ENCODE data around the gene ZNF18. TPM values are rescaled to one million over a fixed set of nuclear protein-coding genes. Genes with fewer than 3 reads are reported as not detected.
"Not testable (repeated sequence)": the region's sequence is repeated elsewhere in the genome, so short reads cannot be mapped to it uniquely, and the experiment has no call there.

Gene ZNF18
- total RNA-seq, 1 experiment from 2014 or later: 19.1 TPM

DNA sequence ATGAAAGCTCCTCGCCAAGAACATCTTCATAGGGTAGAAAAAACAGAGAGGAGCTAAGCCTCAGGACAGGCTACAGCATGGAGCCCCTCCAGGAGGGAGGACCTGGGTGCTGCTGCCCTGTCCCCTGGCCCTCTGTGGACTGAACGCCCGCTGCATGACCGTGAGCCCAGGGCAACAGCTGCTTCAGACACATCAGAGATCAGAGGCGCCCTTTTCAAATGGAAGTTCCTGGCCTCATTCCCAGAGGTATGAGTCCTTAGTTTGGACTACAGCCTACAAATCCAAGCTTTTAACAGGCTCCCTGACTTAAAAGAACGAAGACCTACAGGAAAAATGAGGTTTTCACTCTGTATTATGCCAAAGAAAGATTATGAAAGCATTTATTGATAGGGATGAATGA lies 48.5 kb downstream of the ZNF18 start:
- H3K27me3 ChIP-seq: no peaks in the 10 kb centered on the region
- no peak overlapping the region for H3K4me3 ChIP-seq
- DNase-seq: peak; percentile 84
- peaks cover 8% of the 10 kb centered on the region for H3K9me3 ChIP-seq
- H3K36me3 ChIP-seq: no peaks in the 10 kb centered on the region

DNA sequence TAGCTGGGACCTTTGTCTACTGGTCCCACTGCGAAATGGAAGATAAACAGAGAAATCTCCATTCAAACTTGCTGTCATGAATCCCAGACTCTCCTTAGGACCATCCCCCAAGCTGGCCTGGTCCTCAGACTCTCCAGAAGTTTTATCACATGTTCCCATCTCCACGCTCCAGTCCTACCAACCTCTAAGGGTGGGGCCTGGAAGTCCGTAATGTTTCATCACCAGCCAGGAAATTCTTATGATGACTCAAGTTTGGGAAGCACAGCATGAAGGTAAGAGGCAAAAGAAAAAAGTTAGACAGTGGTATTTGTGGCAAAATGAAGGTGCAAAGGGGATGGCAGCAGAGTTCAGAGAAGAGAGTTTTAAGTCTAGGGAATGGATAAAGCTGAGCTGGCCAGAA lies 52.7 kb downstream of the ZNF18 start:
- no peaks in the 10 kb centered on the region for H3K27me3 ChIP-seq
- H3K4me3 ChIP-seq: no peak overlapping the region
- no peaks in the 10 kb centered on the region for H3K9me3 ChIP-seq
- no peaks in the 10 kb centered on the region for H3K36me3 ChIP-seq
- no peak for DNase-seq

DNA sequence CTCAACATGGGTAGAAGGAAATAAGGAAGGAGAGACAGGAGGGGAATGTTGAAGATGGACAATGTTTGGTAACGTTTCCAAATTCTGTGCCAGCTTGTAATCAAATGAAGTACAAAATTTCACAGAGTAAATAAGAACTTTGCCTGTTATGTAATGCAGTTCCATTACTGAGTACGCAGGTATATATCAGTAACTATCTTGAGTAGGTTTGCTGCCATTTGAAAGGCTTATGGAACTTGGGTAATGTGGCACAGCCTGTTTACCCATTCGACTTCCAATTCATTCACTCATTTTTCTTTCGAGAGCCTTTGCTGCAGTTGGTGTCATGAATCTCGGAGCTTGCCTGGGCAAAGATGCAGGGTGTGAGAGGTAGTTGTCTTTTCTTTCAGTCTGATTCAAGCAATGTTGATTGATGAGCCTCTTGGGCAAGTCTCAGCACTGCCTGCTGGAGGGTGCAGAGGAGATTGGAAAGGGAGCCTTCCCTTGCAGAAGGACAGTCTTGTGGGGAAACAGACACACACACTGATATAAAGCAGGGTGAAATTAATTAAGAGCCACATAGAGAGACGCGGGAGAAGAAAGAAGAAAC lies 53.4 kb downstream of the ZNF18 start:
- H3K27me3 ChIP-seq: no peaks in the 10 kb centered on the region
- no peak for DNase-seq
- no peaks in the 10 kb centered on the region for H3K36me3 ChIP-seq
- no peak overlapping the region for H3K4me3 ChIP-seq
- no peaks in the 10 kb centered on the region for H3K9me3 ChIP-seq

DNA sequence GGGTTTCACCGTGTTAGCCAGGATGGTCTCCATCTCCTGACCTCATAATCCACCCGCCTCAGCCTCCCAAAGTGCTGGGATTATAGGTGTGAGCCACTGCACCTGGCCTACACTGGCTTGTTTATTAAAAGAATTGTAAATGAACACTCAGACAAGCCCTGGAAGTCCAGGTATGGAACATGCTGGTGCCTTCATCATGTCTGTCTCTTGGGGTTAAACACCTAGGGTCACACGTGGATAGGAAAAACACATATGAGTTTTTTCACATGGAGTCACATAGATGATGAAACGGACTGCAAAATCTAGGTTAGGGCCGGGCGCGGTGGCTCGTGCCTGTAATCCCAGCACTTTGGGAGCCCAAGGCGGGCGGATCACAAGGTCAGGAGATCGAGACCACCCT lies 54.2 kb downstream of the ZNF18 start:
- not testable (repeated sequence) for H3K27me3 ChIP-seq, H3K4me3 ChIP-seq, H3K36me3 ChIP-seq, DNase-seq, H3K9me3 ChIP-seq

DNA sequence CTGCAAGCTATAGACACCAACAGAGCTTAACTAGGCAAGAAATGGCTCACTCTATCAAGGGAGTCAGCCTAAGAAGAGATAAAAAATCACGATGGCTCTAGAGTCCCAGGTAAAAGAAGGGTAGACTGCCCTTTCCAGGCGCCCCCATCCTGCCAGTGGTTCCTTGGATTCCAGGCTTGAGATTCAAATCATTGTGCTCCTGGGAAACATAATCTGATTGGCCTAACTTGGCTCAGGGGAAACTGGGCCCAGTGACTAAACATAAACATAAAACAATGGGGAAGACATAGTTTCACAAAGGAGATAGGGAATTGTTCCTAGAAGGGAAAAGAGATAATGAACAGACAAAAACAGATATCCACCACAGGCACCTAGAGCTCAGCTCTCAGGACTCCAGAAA lies 56.4 kb downstream of the ZNF18 start:
- Histone ChIP-seq H3K27me3 (0 out of 2 replicates have a peak, but pooled peaks cover 3% of the 10 kb centered on the region), H3K9me3 (no peaks in the 10 kb centered on the region), H3K36me3 (no peaks in the 10 kb centered on the region), H3K4me3 (no peak overlapping the region)
- DNase-seq: no peak

DNA sequence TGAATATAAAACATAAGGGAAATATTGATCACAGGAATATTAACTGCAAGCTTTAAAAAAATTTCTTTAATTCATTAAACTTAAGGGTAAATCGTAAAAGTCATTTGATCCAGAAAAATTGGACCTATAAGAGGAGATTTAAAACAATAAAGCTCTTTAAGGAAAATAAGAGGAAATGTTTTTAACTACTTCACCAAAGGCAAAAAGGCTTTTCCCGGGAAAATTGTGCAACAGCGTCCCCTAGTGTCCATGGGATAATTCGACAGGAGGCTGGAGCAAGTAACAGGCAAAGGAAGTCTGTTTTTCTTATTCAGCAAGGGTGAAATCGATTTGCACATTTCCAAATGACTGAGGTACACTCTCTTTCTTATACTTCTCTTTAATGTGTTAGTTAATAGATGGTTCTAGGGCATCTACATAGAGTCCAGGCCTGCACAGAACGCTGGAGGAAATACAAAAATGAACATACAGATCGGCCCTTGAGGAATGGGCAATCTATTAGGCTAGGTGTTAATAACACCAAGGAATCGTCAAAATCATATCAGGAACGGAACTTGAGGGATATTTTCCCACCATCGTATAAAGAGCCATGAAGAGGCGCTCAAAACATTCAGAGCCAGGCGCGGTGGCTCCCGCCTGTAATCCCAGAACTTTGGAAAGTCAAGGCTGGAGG lies 61.4 kb downstream of the ZNF18 start:
- no peaks in the 10 kb centered on the region for H3K36me3 ChIP-seq
- DNase-seq: peak; percentile 33

DNA sequence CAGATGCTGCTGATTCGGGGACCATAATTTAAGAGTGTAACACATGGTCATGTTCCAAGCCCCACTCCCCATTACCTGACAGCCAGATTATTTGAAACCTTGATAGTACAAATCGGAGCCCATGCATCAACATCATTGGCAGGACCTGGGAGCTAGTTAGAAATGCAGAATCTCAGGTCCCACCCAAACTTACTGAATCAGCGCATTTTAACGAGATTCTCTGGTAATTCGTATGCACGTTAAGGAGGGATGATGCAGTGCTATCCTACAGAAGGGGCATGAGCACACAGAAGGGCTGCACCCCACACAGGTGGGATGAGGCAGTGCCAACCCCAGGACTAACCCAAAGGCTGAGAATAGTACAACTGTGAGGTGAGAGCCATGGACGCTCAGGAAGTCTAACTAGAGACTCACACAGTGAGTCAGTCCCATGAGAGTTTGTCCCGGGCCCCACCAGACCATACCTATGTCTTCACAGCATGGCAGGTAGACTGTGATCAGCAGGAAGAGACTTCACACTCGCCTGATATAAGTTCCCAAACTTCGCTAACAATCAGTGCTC lies 64.9 kb downstream of the ZNF18 start:
- Histone ChIP-seq H3K36me3 (no peaks in the 10 kb centered on the region), H3K4me3 (no peak overlapping the region), H3K9me3 (no peaks in the 10 kb centered on the region), H3K27me3 (peaks cover 6% of the 10 kb centered on the region; the same call in 1 of the 2 replicates)
- DNase-seq: no peak

More for the DNA sequence above, 61.4 kb downstream of the ZNF18 start:
- Histone ChIP-seq H3K27me3 (0 out of 2 replicates have a peak, but pooled peaks cover 3% of the 10 kb centered on the region), H3K9me3 (no peaks in the 10 kb centered on the region), H3K4me3 (no peak overlapping the region)

DNA sequence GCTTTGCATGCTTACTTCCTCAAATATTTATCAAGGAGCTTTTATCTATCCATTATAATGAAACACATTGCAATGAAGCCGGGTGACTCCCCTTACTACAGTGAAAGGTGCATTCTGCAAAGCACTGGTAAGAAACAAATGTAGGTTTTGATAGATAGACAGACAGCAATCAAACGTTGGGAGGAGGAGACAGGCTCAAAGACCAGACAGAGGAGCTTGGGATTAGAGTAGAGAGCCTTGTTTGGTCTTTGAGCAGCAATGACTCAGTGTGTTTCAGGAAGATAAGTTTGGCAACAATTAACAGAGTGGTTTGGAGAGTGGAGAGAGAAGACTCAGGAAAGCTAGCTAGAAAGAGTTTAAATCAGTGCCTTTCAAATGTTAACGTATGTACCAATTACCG lies 68.8 kb downstream of the ZNF18 start:
- no peaks in the 10 kb centered on the region for H3K9me3 ChIP-seq
- H3K27me3 ChIP-seq: peaks cover 4% of the 10 kb centered on the region; the same call in 1 of the 2 replicates
- H3K36me3 ChIP-seq: no peaks in the 10 kb centered on the region
- DNase-seq: no peak
- no peak overlapping the region for H3K4me3 ChIP-seq

Other genes starting within 250 kb of the ZNF18 start
- 22.9 and 32.4 TPM in 2 replicates for gene MAP2K4, start 23.4 kb upstream of the ZNF18 start, total RNA-seq (2014; rRNA removed; shearing (Covaris generic); ENCODE audit: low replicate concordance)